SK-N-MC (cell line): ENCODE results near the gene MARK1.

Source experiments
- EZH2 ChIP-seq: fragments of 200-600 bp; sonication (generic); IDR thresholded peaks from one replicate; pipeline ENCODE4 v1.6.1; 2017; ENCODE audit warnings: antibody characterized with exemption
- FOXP2 ChIP-seq: optimal IDR thresholded peaks from 2 replicates; pipeline ENCODE3; 2011; ENCODE audit warnings: mild to moderate bottlenecking, moderate library complexity; ENCODE audit not compliant: insufficient read depth; ENCODE audit errors: extremely low read length, control extremely low read depth
- POLR2AphosphoS5 ChIP-seq: IDR thresholded peaks from 2 replicates; pipeline ENCODE4 v1.6.1; 2012; ENCODE audit warnings: mild to moderate bottlenecking, low read depth, low read length, borderline replicate concordance

DNA sequence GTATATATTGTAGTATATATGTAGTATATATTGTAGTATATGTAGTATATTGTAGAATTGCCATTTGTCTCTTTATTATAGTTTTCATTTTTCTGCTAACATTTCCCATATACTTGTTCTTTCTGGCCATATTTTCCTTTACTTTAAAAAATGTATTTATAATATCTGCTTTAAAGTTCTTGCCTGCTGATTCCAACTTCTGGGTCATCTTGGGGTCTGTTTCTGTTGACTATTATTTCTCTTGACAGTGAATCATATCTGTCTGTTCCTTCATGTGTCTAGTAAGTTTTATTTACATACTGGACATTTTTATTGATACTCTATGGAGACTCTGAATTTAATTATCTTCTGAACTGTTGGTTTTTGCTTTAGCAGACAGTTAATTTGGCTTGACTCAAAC, 45.9 kb downstream of the MARK1 start:
- TF ChIP-seq EZH2 (no peak), POLR2AphosphoS5 (no peak), FOXP2 (no peak)
